ENCODE data around the gene FOXC2. TPM values are rescaled to one million over a fixed set of nuclear protein-coding genes. Genes with fewer than 3 reads are reported as not detected.
A peak's percentile ranks its signal among the peaks of the same experiment; 100 is the strongest.

The FOXC2 gene
- total RNA-seq, 1 donor, result not detected

GRCh38 chr16:86610779-86611524, 44.3 kb downstream of the FOXC2 start:
- DNase-seq (ENCODE audit: low read depth), result no peak
- TF ChIP-seq CTCF (IDR thresholded peaks at IDR 0.05; ENCODE audit: insufficient read depth, low read depth, low read length), result no peak
- H3K4me3 ChIP-seq (ENCODE audit: low read depth, low read length), result no peak overlapping the region

- TF ChIP-seq CTCF (IDR thresholded peaks at IDR 0.05; ENCODE audit: insufficient read depth, low read depth, low read length), result no peak
- no peak overlapping the region for H3K4me3 ChIP-seq (ENCODE audit: low read depth, low read length)
- peak; percentile 96 for DNase-seq (ENCODE audit: low read depth)
These were observed 44.9 kb downstream of the FOXC2 start for GRCh38 chr16:86611525-86611855.

- DNase-seq (ENCODE audit: low read depth), result peak; percentile 34
- no peak for TF ChIP-seq CTCF (IDR thresholded peaks at IDR 0.05; ENCODE audit: insufficient read depth, low read depth, low read length)
- H3K4me3 ChIP-seq (ENCODE audit: low read depth, low read length), result no peak overlapping the region
These were observed 45.3 kb downstream of the FOXC2 start for GRCh38 chr16:86611941-86612340.

- no peak for DNase-seq (ENCODE audit: low read depth)
- H3K4me3 ChIP-seq (ENCODE audit: low read depth, low read length), result no peak overlapping the region
- TF ChIP-seq CTCF (IDR thresholded peaks at IDR 0.05; ENCODE audit: insufficient read depth, low read depth, low read length), result no peak
These were observed 48.1 kb downstream of the FOXC2 start for GRCh38 chr16:86614699-86615098.

GRCh38 chr16:86616906-86617305, 50.3 kb downstream of the FOXC2 start:
- TF ChIP-seq CTCF (IDR thresholded peaks at IDR 0.05; ENCODE audit: insufficient read depth, low read depth, low read length), result no peak
- no peak for DNase-seq (ENCODE audit: low read depth)
- no peak overlapping the region for H3K4me3 ChIP-seq (ENCODE audit: low read depth, low read length)

GRCh38 chr16:86618431-86619238, 52.0 kb downstream of the FOXC2 start:
- peak; percentile 69 for DNase-seq (ENCODE audit: low read depth)
- peak overlapping the region; percentile 50 for H3K4me3 ChIP-seq (ENCODE audit: low read depth, low read length)
- no peak for TF ChIP-seq CTCF (IDR thresholded peaks at IDR 0.05; ENCODE audit: insufficient read depth, low read depth, low read length)

Other genes starting within 250 kb of the FOXC2 start
- gene FOXF1, start 56.3 kb upstream of the FOXC2 start, total RNA-seq, result 5.2 and 10.3 TPM in 2 replicates
- 11.6 and 14.7 TPM in 2 replicates for gene MTHFSD, start 11.6 kb upstream of the FOXC2 start, total RNA-seq
- gene FOXL1, start 11.7 kb downstream of the FOXC2 start, total RNA-seq, result 0.86 and 3.5 TPM in 2 replicates